IMR-90 (cell line): ENCODE data around the gene S100A8. TPM values are rescaled to one million over a fixed set of nuclear protein-coding genes. Genes with fewer than 3 reads are reported as not detected.

ENCODE experiments used
- ATAC-seq: fragments of 200-7000 bp; cut with Tn5 transposase; 2 replicates; pipeline ENCODE4 v1.9.1; 2020; ENCODE audit warnings: low read depth, mild to moderate bottlenecking, moderate library complexity
- BruUV-seq: library from RNA; stranded (reverse); fragments of 400-500 nt; replicated peaks from 2 replicates; lab custom pipeline; 2021; lab: Mats Ljungman, UMichigan
- CTCF ChIA-PET: fragments of 300-600 bp; formaldehyde crosslinking; extraction: SDS; loops from one replicate; lab custom pipeline; 2021; ENCODE audit warnings: antibody characterized with exemption; lab: Yijun Ruan, JAX
- POLR2A ChIA-PET: fragments of 300-600 bp; sonication (Branson Sonifier 250); formaldehyde crosslinking; loops from one replicate; lab custom pipeline; 2022; ENCODE audit warnings: antibody characterized with exemption; ENCODE audit not compliant: unreplicated experiment; lab: Charles Lee
- DNase-seq: peaks from one replicate; pipeline ENCODE4 v3.0.0; 2013
- H2AFZ ChIP-seq: replicated peaks from 2 replicates; pipeline ENCODE3; 2013; ENCODE audit warnings: low read length, mild to moderate bottlenecking; ENCODE audit not compliant: poor library complexity
- H2AK5ac ChIP-seq: 2 replicates; pipeline ENCODE4 v1.6.1; 2013; ENCODE audit warnings: low read depth, low read length, inconsistent platforms
- H2AK9ac ChIP-seq: replicated peaks from 2 replicates; pipeline ENCODE3; 2013; ENCODE audit warnings: mild to moderate bottlenecking, low read depth, low read length, moderate library complexity; ENCODE audit not compliant: poor library complexity
- H2BK120ac ChIP-seq: 2 replicates; pipeline ENCODE4 v1.6.1; 2013; ENCODE audit warnings: low read depth, low read length, inconsistent platforms
- H2BK15ac ChIP-seq: 3 replicates; pipeline ENCODE4 v1.6.1; 2013; ENCODE audit warnings: low read depth, low read length, inconsistent platforms
- H2BK20ac ChIP-seq: 2 replicates; pipeline ENCODE4 v1.6.1; 2013; ENCODE audit warnings: low read depth, mild to moderate bottlenecking, inconsistent platforms, low read length, moderate library complexity
- H2BK5ac ChIP-seq: 2 replicates; pipeline ENCODE4 v1.6.1; 2013; ENCODE audit warnings: mild to moderate bottlenecking, low read depth, low read length, inconsistent platforms; ENCODE audit not compliant: poor library complexity, severe bottlenecking
- H3K14ac ChIP-seq: replicated peaks from 2 replicates; pipeline ENCODE4 v1.6.1; 2013; ENCODE audit warnings: low read depth, low read length, inconsistent platforms
- H3K18ac ChIP-seq: 2 replicates; pipeline ENCODE4 v1.6.1; 2013; ENCODE audit warnings: low read depth, low read length, control low read depth
- H3K23ac ChIP-seq: 2 replicates; pipeline ENCODE4 v1.6.1; 2013; ENCODE audit warnings: low read depth, low read length, inconsistent platforms
- H3K27ac ChIP-seq: 2 replicates; pipeline ENCODE4 v1.5.1; 2013; ENCODE audit warnings: mild to moderate bottlenecking, control low read depth, low read length; ENCODE audit not compliant: insufficient read depth
- H3K27me3 ChIP-seq: 2 replicates; pipeline ENCODE4 v1.6.1; 2013; ENCODE audit warnings: low read length; ENCODE audit not compliant: control insufficient read depth, insufficient read depth
- H3K36me3 ChIP-seq: 2 replicates; pipeline ENCODE4 v1.6.1; 2013; ENCODE audit warnings: low read length, mixed read lengths; ENCODE audit not compliant: control insufficient read depth, insufficient read depth
- H3K4ac ChIP-seq: 2 replicates; pipeline ENCODE4 v1.6.1; 2013; ENCODE audit warnings: low read depth, low read length, inconsistent platforms
- H3K4me1 ChIP-seq: 2 replicates; pipeline ENCODE4 v1.6.1; 2013; ENCODE audit warnings: low read length, mixed read lengths; ENCODE audit not compliant: control insufficient read depth, insufficient read depth
- H3K4me2 ChIP-seq: 2 replicates; pipeline ENCODE4 v1.6.1; 2013; ENCODE audit warnings: low read depth, mild to moderate bottlenecking, control low read depth, low read length, moderate library complexity
- H3K4me3 ChIP-seq: 2 replicates; pipeline ENCODE4 v1.5.1; 2013; ENCODE audit warnings: low read depth, mild to moderate bottlenecking, control low read depth, low read length, moderate library complexity; ENCODE audit not compliant: insufficient read depth
- H3K56ac ChIP-seq: 2 replicates; pipeline ENCODE4 v1.6.1; 2013; ENCODE audit warnings: low read length, inconsistent platforms; ENCODE audit not compliant: insufficient read depth; ENCODE audit errors: extremely low read depth
- H3K79me1 ChIP-seq, 2 experiments: 2 replicates each; pipeline ENCODE4 v1.6.1; 2013; ENCODE audit warnings: low read length in 2 of 2, inconsistent platforms in 1 of 2, low read depth in 1 of 2
- H3K9ac ChIP-seq: 2 replicates; pipeline ENCODE4 v1.6.1; 2013; ENCODE audit warnings: low read depth, low read length, control low read depth
- H3K9me1 ChIP-seq: 2 replicates; pipeline ENCODE4 v1.6.1; 2013; ENCODE audit warnings: low read length, inconsistent platforms; ENCODE audit not compliant: insufficient read depth
- H3K9me3 ChIP-seq: 2 replicates; pipeline ENCODE4 v1.6.1; 2013; ENCODE audit warnings: low read length; ENCODE audit not compliant: control insufficient read depth, insufficient read depth
- H4K20me1 ChIP-seq: 2 replicates; pipeline ENCODE4 v1.6.1; 2013; ENCODE audit warnings: low read length, inconsistent platforms; ENCODE audit not compliant: insufficient read depth
- H4K5ac ChIP-seq: 2 replicates; pipeline ENCODE4 v1.6.1; 2013; ENCODE audit warnings: mild to moderate bottlenecking, low read depth, low read length, control low read depth
- H4K8ac ChIP-seq, 2 experiments: 2 replicates each; pipeline ENCODE4 v1.6.1; 2013; ENCODE audit warnings: low read depth in 2 of 2, low read length in 2 of 2, control low read depth in 1 of 2, inconsistent platforms in 1 of 2
- H4K91ac ChIP-seq: 2 replicates; pipeline ENCODE4 v1.6.1; 2013; ENCODE audit warnings: low read depth, low read length, inconsistent platforms; ENCODE audit not compliant: insufficient read depth
- BHLHE40 ChIP-seq: fragments of 150-350 bp; IDR thresholded peaks from 2 replicates; pipeline ENCODE4 v1.6.1; 2016; ENCODE audit warnings: mild to moderate bottlenecking, low read depth, low read length
- CEBPB ChIP-seq: IDR thresholded peaks from 2 replicates; pipeline ENCODE4 v1.6.1; 2012; ENCODE audit warnings: low read depth, low read length, improper control_type of control experiment
- CHD1 ChIP-seq: IDR thresholded peaks from 2 replicates; pipeline ENCODE4 v1.6.1; 2012; ENCODE audit warnings: low read depth, low read length, improper control_type of control experiment
- FOS ChIP-seq: fragments of 150-350 bp; IDR thresholded peaks from 2 replicates; pipeline ENCODE4 v1.6.1; 2016; ENCODE audit warnings: low read depth, low read length
- MAFK ChIP-seq: IDR thresholded peaks from 2 replicates; pipeline ENCODE4 v1.6.1; 2012; ENCODE audit warnings: low read depth, low read length, improper control_type of control experiment
- MAZ ChIP-seq: IDR thresholded peaks from 2 replicates; pipeline ENCODE4 v1.6.1; 2012; ENCODE audit warnings: low read depth, mild to moderate bottlenecking, low read length, improper control_type of control experiment, moderate library complexity, borderline replicate concordance
- MXI1 ChIP-seq: IDR thresholded peaks from 2 replicates; pipeline ENCODE4 v1.6.1; 2012; ENCODE audit warnings: low read depth, mild to moderate bottlenecking, low read length, moderate library complexity, borderline replicate concordance
- NFE2L2 ChIP-seq: fragments of 150-350 bp; IDR thresholded peaks from 2 replicates; pipeline ENCODE4 v1.6.1; 2016; ENCODE audit warnings: low read depth, mild to moderate bottlenecking, low read length
- POLR2A ChIP-seq: IDR thresholded peaks from 2 replicates; pipeline ENCODE4 v1.6.1; 2012; ENCODE audit warnings: mild to moderate bottlenecking, low read depth, low read length
- RAD21 ChIP-seq: IDR thresholded peaks from 2 replicates; pipeline ENCODE4 v1.6.1; 2012; ENCODE audit warnings: low read length, improper control_type of control experiment
- RCOR1 ChIP-seq: IDR thresholded peaks from 2 replicates; pipeline ENCODE4 v1.6.1; 2012; ENCODE audit warnings: mild to moderate bottlenecking, low read length, improper control_type of control experiment; ENCODE audit not compliant: insufficient replicate concordance
- RFX5 ChIP-seq: IDR thresholded peaks from 2 replicates; pipeline ENCODE4 v1.8.0; 2012; ENCODE audit warnings: low read depth, mild to moderate bottlenecking, low read length, moderate library complexity
- SMC3 ChIP-seq: fragments of 150-350 bp; IDR thresholded peaks from 2 replicates; pipeline ENCODE4 v1.6.1; 2016; ENCODE audit warnings: low read depth, mild to moderate bottlenecking, antibody characterized with exemption, low read length, moderate library complexity
- WGBS, 2 experiments: methylation state at CpG; one replicate each; pipeline versions ENCODE4 v1.1.5 to v1.1.7; 2013; ENCODE audit warnings: missing lambda C conversion rate in 2 of 2; ENCODE audit not compliant: insufficient read length in 1 of 2; ENCODE audit errors: extremely low coverage in 2 of 2; 5-methylcytosine and 5-hydroxymethylcytosine counted together
- dilution Hi-C: fragments of 300-500 bp; cut with HindIII; formaldehyde crosslinking; loops from one replicate; pipeline ENCODE4 v1.14.3; 2018; ENCODE audit warnings: low sequenced_read_pairs; ENCODE audit not compliant: unreplicated experiment
- in situ Hi-C: fragments of 300-500 bp; cut with MboI; formaldehyde crosslinking; loops from 3 replicates; pipeline ENCODE4 v1.14.3; 2019; ENCODE audit warnings: low sequenced_read_pairs, inconsistent platforms, mixed read lengths
- intact Hi-C: fragments of 100-400 bp; cut with micrococcal nuclease; formaldehyde crosslinking; loops from 2 replicates; pipeline ENCODE4 v1.10.0; 2022
- polyA plus RNA-seq, 3 experiments: library from polyadenylated mRNA; depleted of rRNA; stranded (reverse); fragments of >200 nt; gene quantifications; 2 replicates each; pipeline ENCODE4 v1.2.3, GENCODE V29; 2012; ENCODE audit warnings: low replicate concordance in 1 of 3
- total RNA-seq: library from RNA; depleted of rRNA; stranded (reverse); fragments of >200 nt; gene quantifications from 2 replicates; pipeline ENCODE4 v1.2.3, GENCODE V29; 2012
- TF ChIP-seq, protein P1 (sequence below): fragments of 150-350 bp; IDR thresholded peaks from 2 replicates; pipeline ENCODE4 v1.6.1; 2016; ENCODE audit warnings: low read depth, mild to moderate bottlenecking, low read length, moderate library complexity, borderline replicate concordance
- TF ChIP-seq, protein P2 (sequence below): fragments of 150-350 bp; IDR thresholded peaks from 2 replicates; pipeline ENCODE4 v1.6.1; 2017; ENCODE audit warnings: mild to moderate bottlenecking, antibody characterized with exemption, low read length, low read depth
- TF ChIP-seq, protein P3 (sequence below): conservative IDR thresholded peaks from 2 replicates; pipeline ENCODE4 v1.5.1; 2012; ENCODE audit warnings: mild to moderate bottlenecking, low read depth, low read length, improper control_type of control experiment

The S100A8 gene
- total and polyA plus RNA-seq, 2 of the 4 experiments (the other 2 are of a cell fraction): not detected

DNA sequence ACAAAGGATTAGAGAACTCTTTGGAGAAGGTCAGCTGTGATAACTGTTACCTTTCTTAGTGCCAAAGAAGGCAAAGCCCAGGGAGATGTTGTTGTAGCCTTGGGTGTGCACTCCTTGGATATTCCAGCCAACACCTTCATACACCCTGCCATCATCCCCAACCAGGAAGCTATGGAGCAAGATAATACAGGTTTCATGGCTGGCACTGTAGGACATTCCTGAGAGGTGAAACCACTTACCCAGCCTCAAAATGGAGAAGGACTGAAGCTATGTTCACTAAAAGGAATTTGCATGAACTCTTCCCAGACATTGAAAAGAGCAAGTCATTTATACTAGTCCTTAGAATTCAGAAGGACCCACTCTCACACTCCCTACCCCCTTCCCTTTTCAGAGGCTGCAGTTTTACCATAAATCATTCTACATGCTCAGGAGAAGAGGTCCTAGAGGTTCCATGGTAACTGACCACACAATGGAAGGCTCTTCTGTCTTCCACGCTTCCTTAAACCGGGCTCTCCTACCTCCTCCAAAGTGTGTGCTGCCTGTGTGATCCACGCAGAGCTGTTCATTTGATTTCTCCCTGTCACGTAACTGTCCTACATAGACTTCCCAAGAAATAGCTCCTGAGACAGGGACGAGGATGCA lies 47.7 kb downstream of the S100A8 start:
- Histone ChIP-seq H3K27ac (no peak overlapping the region), H2BK15ac (no peak overlapping the region), H3K4ac (no peak overlapping the region), H4K5ac (no peak overlapping the region), H2BK20ac (no peak overlapping the region), H3K9me1 (no peaks in the 10 kb centered on the region), H3K27me3 (peaks cover 4% of the 10 kb centered on the region), H2AK5ac (no peak overlapping the region), H4K20me1 (no peaks in the 10 kb centered on the region), H3K14ac (no peak overlapping the region), H3K79me1 (no peaks in the 10 kb centered on the region), H3K4me1 (no peaks in the 10 kb centered on the region), H3K56ac (no peak overlapping the region), H2BK120ac (no peak overlapping the region), H3K4me2 (no peak overlapping the region), H4K8ac (no peak overlapping the region), H3K18ac (no peak overlapping the region), H2AFZ (no peak overlapping the region), H3K9ac (no peak overlapping the region), H3K4me3 (no peak overlapping the region), H2BK5ac (no peak overlapping the region), H2AK9ac (no peak overlapping the region), H3K23ac (no peak overlapping the region), H3K9me3 (no peaks in the 10 kb centered on the region), H3K36me3 (no peaks in the 10 kb centered on the region), H4K91ac (no peak overlapping the region)
- ATAC-seq: no peak
- POLR2A ChIA-PET: no interaction called here
- TF ChIP-seq POLR2A (no peak), CEBPB (no peak), MXI1 (no peak), CHD1 (no peak), MAFK (no peak), RAD21 (no peak), FOS (no peak), SMC3 (no peak), RCOR1 (no peak), MAZ (no peak), BHLHE40 (no peak), RFX5 (no peak), NFE2L2 (no peak)
- TF ChIP-seq, protein P1, sequence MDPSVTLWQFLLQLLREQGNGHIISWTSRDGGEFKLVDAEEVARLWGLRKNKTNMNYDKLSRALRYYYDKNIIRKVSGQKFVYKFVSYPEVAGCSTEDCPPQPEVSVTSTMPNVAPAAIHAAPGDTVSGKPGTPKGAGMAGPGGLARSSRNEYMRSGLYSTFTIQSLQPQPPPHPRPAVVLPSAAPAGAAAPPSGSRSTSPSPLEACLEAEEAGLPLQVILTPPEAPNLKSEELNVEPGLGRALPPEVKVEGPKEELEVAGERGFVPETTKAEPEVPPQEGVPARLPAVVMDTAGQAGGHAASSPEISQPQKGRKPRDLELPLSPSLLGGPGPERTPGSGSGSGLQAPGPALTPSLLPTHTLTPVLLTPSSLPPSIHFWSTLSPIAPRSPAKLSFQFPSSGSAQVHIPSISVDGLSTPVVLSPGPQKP: no peak
- TF ChIP-seq, protein P2, sequence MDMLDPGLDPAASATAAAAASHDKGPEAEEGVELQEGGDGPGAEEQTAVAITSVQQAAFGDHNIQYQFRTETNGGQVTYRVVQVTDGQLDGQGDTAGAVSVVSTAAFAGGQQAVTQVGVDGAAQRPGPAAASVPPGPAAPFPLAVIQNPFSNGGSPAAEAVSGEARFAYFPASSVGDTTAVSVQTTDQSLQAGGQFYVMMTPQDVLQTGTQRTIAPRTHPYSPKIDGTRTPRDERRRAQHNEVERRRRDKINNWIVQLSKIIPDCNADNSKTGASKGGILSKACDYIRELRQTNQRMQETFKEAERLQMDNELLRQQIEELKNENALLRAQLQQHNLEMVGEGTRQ: no peak
- TF ChIP-seq, protein P3, sequence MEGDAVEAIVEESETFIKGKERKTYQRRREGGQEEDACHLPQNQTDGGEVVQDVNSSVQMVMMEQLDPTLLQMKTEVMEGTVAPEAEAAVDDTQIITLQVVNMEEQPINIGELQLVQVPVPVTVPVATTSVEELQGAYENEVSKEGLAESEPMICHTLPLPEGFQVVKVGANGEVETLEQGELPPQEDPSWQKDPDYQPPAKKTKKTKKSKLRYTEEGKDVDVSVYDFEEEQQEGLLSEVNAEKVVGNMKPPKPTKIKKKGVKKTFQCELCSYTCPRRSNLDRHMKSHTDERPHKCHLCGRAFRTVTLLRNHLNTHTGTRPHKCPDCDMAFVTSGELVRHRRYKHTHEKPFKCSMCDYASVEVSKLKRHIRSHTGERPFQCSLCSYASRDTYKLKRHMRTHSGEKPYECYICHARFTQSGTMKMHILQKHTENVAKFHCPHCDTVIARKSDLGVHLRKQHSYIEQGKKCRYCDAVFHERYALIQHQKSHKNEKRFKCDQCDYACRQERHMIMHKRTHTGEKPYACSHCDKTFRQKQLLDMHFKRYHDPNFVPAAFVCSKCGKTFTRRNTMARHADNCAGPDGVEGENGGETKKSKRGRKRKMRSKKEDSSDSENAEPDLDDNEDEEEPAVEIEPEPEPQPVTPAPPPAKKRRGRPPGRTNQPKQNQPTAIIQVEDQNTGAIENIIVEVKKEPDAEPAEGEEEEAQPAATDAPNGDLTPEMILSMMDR: no peak
- CTCF ChIA-PET: interaction anchor here (1.3 kb wide), 1 partner anchor 10 kb away, joined by 4 read pairs; no protein-coding TSS in a partner anchor
- no peak for DNase-seq
- intact Hi-C loops: no loop called here
- 5% methylated on average over 3 of the region's 5 CpGs; no CpG with 5 or more reads in 1 of the 2 experiments for WGBS, 2 experiments
- no TSS peak for BruUV-seq
- dilution Hi-C loops: no loop called here
- in situ Hi-C loops: no loop called here
